Activated gamma-delta T cell treated with anti-CD3 and anti-CD28 coated beads, Interleukin-2, amount 50 U/mL, for 16 hours (primary cell): ENCODE data around the gene ALOX5AP.

Experiments used
- DNase-seq: peaks from one replicate; pipeline ENCODE4 v3.0.0-alpha.2; 2020; ENCODE audit warnings: low read depth

The ALOX5AP gene

DNA sequence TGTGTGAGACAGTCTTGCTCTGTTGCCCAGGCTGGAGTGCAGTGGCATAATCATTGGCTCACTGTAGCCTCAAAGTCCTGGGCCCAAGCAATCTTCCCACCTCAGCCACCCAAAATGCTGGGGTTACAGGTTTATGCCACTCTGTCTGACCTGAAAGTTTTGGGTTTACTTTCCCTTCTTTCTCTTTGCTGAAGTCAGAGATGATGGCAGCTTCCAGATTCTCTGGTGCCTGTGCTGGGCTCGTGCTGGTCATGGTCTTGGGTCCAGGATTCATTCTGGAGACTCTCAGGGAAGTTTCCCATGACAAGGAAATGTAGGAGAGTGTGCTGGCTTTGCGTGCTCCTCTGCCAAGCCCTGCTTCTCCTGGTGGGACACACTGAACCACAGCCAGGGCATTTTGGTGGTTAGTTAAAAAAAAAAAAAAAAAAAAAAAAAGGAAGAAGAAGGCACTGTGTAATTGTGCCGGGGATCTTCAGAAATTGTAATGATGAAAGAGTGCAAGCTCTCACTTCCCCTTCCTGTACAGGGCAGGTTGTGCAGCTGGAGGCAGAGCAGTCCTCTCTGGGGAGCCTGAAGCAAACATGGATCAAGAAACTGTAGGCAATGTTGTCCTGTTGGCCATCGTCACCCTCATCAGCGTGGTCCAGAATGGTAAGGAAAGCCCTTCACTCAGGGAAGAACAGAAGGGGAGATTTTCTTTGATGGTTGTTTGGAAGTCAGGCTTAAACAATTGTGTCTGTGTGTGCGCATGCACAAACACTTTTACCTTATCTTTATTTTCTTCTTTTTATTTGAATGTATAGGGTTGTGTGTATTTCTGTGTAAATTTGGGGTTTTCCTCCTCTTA lies at the start of gene ALOX5AP:
Gene ALOX5AP, plus strand, starts transcription at position 519 of the 847 bp plus-strand sequence. Its CDS starts 63 bp downstream, at position 582.
- no peak for DNase-seq

- DNase-seq = no peak
Measured at GRCh38 chr13:30685987-30686386, 49.4 kb upstream of the ALOX5AP start.

GRCh38 chr13:30687601-30688000 lies 47.7 kb upstream of the ALOX5AP start:
- no peak for DNase-seq

DNA sequence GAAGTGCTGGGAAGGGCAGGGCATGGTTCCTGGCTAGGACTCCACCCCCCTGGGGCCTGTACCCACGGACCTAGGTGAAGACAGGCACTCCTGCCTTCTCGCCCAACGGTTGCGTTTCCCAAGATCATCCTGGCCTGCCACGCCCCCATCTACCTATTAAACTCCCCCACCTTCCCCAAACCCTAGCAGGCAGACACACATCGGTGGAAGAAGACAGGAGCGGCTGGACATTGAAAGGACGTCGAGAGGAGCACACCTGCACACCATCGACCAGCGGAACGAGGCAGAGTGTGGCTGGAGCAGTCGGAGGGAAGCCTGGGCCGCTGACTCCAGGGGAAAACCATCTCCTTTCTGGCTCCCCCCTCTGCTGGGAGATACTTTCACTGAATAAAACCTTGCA lies 45.6 kb upstream of the ALOX5AP start:
- no peak for DNase-seq

DNA sequence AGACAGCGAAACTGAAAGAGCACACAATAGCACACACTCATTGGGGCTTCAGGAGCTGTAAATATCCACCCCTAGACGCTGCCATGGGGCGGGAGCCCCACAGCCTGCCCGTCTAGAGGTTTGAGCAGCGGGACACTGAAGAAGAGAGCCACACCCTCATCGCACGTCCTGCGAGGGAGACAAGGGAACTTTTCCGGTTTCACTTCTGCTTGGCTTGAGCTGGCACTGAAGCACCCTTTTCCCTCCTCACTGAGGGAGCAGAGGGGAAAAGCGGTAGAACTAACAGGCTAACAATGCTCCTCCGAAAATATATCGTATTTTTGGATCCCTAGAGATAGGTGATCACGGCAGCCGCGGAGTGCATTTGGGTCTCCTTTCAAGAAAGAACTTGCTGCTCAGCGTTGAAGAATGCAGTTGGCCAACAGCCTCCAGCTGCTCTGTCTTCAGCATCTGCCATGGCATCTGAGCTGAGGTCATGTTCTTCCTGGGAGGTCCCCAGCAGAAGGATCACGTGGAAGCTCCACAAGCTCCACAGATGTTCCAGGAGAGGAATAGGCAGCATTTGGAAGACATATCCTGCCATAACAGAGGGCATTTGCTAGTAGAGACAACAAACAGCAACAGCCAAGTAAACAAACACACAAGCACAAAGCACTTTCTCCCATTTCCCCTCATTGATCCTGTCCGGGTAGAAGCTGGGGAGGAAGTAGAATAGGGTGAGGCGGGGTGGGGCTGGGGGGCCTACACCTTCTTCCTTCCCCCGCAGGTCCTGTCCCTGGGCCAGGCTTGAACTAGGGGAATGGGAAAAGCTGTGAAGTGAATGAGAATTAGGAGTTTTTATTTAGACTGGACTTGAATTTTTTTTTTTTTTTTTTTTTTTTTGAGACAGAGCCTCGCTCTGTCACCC lies 44.8 kb upstream of the ALOX5AP start:
- DNase-seq = no peak

DNA sequence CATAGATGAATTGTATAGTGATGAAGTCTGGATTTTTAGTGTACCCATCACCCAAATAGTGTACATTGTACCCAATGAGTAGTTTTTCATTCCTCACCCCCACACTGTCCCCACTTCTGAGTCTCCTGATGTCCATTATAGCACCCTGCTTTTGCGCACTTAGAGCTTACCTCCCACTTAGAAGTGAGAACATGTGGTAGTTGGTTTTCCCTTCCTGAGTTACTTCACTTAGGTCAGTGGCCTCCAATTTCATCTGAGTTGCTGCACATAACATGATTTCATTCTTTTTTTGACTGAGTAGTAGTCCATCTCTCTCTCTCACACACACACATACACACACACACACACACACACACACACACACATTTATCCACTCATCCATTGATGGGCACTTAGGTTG lies 43.2 kb upstream of the ALOX5AP start:
- DNase-seq = no peak

- DNase-seq = no peak
Measured at GRCh38 chr13:30696278-30697176, 38.8 kb upstream of the ALOX5AP start.

DNA sequence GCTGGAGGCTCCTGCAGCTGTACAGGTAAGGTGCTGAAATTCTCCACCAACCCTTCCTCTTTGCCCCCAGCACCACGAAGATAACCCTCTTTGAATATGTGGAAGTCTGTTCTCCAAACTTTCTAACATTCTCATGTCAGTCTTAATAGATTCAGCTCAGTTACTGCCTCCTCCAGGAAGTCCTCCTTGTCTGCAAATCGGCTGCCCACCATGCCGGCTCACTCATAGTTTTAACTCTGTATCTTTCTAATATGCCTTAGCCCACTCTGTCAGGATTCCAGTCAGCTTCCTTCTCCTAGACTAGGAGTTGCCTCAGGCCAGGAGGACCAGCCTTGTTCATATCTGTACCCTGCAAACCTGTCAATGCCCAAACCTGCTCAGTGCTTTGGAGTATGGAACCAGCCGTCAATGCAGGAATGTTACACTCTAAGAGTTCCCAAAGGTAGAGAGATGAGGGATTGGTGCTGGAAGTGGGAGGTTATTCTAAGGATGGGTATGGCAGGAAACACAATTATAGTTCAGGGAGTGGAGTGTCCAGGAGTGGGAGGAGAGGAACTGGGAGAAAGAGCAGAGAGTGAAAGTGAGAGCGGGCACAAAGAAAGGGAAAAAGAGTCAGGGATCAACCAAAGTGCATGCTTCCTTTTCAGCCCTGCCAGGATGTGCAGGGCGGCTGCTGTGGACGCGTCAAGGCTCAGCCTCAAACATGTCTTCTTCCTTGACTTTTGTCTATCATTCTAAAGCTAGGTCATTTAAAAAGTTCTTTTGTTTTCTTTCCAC lies 38.0 kb upstream of the ALOX5AP start:
- no peak for DNase-seq

DNA sequence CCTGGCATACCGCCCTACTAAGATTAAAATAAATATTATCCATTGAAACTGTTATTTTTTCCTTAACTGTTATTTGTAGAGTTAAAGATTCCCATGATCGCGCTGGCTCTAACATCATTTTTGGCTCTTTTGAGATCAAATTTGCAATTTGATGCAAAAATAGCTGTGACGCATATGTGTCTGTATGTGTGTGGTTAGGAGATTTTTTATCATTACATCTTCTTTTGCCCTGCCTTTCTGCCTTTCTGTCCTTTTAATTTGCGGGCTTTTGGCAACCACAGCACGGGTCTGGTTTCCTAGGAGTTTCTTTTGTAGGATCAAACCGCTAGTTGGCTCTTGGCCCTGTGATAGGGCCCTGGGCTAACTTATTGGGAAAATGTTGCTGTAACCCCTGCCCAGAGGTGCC lies 37.3 kb upstream of the ALOX5AP start:
- no peak for DNase-seq

DNA sequence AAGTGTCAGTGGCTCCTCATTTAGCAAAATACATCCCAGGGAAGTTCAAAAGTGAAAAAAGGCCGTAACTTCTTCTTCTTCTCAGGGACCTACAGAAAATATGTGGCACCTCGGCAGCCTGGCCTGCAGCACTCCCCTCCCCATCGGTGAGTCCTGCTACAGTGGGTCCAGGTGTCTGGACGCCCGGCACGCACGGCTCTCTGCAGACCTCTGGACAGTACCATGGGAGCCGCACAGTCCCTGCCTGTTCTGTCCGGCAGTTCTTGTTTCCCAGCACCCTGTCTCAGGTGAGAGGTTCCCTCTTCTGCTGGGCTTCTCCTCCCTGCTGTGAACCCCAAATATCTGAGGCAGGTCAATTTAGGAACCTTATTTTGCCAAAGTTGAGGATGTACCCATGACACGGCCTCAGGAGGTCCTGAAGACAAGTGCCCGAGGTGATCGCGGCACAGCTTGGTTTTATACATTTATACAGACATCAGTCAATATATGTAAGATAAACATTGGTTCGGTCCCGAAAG lies 36.8 kb upstream of the ALOX5AP start:
- DNase-seq = no peak

DNA sequence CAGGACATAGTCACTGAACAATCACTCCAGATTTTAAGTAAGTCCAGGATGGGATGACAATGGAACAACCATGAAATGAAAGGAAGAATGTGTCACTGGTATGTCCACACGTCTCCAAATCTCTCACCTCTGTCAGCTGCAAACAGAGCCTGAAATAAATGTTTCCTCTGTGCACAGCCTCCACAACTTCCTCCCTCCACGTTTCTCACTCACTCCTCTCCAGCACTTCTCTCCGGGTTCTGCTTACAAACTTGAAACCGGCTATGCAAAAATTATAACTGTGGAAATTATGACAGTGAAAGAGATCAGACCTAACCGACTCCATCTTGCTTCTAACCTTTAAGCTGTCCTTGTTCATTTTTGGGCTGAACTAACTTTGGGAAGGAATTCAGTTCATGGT lies 35.0 kb upstream of the ALOX5AP start:
- no peak for DNase-seq

DNA sequence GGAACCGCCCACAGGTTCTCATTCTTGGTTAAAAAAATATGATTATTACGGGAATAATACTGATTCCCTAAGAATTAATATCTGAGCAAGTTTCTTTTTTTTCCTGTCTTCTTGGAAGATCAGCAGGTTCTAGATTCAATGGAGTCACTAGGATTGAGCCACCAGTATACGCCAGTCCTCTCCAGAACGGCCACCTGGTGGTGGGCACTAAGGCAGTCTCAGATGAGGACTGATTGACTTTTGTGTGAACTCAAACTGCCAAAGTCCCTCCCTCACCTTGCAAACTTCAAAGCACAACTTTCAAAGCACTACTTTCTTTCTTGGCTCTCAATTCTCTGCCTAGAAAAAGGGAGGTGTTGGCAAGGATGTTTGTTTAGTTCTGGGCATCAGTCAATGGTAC lies 33.3 kb upstream of the ALOX5AP start:
- DNase-seq = no peak

GRCh38 chr13:30704596-30704995 lies 30.7 kb upstream of the ALOX5AP start:
- no peak for DNase-seq

DNA sequence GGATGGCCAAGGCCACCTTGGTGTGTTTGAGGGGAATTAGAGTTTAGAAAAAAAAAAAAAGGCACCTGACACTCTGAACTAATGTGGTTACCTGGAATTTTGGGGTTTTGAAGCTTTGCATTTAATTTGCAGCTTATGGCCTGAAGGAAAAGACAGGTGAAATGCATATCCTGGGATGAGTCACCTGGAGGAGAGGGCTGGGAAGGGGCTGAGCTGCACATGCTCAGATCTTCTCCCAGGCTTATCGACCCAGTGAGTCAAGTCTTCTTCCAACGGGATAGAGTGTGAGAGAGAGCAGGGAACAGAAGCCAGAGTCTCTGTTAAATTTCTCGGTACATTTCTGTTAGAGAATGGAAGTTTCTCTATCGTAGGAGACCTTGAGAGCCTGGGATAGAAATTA lies 29.7 kb upstream of the ALOX5AP start:
- no peak for DNase-seq

GRCh38 chr13:30708541-30708940 lies 26.8 kb upstream of the ALOX5AP start:
- no peak for DNase-seq

GRCh38 chr13:30710442-30710841 lies 24.9 kb upstream of the ALOX5AP start:
- no peak for DNase-seq

DNA sequence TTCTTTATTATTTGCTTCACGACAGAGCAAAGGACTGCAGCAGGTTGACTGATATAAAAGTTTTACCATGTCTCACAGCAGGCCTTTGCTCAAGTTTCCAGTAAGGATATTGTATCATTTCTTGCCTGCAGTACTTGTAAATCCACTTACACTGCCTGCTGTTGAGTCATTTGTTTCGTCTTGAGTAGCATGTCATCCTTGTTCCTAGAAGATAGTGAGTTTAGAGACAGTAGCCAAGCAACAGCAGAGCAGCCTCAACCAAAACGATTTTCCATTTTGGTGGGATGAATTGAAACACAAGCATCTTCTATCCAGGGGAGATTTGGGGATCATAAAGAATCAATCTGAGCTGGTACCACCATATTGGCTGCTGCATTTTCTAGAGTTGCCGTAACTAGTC lies 24.0 kb upstream of the ALOX5AP start:
- no peak for DNase-seq

GRCh38 chr13:30711837-30712236 lies 23.5 kb upstream of the ALOX5AP start:
- no peak for DNase-seq

DNA sequence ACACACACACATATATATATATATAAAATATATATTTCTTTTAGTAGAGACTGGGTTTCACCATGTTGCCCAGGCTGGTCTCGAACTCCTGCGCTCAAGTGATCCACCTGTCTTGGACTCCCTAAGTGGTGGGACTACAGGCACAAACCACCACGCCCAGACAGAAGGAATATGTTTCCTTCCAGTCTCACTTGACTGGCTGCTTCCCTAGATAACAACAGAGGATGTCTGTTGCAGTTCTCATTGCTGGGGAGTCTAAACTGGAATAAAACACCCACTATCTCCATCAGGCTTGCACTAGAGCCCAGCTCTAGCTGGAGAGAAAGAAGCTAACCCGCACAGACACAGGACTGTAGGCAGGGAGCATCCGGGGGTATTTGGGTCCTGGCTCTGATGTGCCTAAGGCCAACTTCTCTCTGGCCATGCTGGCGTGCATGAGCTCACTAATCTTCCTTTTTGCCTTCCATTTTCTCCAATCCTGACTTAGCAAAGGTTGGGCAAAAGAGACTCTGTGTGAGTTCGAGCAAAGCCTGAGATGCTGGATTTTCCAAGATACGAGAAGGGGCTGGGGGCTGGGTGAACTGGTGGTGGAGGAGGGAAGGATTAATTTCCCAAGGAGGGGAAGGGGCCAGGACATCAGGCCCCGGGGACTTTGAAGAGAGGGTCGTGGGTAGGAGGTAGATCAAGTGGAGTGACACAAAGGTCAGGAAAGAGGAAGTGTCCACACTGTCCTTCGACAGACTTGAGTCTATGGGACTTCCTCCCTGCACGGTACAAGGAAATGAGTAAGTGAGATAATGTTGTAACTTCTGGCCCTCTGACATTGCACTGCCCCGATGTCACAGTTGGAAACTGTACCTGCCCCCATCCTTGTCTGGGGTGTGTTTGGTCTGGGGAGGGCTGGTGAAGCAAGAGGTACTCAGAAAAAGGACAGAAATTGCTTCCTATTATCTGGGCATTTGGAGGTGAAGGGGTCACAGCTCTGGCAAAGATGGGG lies 22.5 kb upstream of the ALOX5AP start:
- DNase-seq = no peak
